Activated CD8-positive, alpha-beta memory T cell treated with anti-CD3 and anti-CD28 coated beads for 4 hours (primary cell): Measurements from ENCODE around the gene MAP4K4.

Experiments used
- DNase-seq, 2 donors: peaks; one replicate each; pipeline ENCODE4 v3.0.0-alpha.2; 2020; ENCODE audit warnings: low read depth in 2 of 2

Gene MAP4K4

DNA sequence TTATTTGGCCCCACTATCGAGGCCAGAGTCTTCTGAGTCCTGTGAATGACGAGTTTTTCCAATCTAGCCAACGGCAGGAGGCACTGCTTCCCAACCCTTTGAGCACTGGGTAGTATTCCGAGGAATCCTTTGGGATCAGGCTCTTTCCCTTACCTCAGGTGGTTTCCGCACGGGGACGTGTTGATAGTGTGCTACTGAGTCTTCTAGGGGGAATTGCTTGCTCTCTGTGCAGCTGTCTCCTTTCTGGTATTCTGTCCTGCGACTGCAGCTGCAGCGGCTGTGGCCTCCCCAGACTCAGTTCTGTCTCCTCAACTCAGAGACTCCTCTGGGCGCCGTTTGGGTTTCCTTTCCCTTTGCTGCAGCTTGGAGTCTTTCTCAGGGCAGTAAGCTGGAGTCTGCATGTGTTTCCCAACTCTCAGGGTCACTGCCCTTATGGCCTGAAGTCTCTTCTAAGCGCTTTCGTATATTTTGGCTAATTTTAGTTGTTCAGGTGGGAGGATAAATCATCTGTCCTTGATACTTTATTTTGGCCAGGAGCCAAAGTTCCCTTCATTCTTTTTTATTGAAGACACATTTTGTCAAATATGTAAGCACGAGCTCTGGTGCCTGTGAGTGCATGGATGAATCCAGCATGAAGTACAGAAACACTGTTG, 118.4 kb downstream of the MAP4K4 start:
- DNase-seq, result no peak

DNA sequence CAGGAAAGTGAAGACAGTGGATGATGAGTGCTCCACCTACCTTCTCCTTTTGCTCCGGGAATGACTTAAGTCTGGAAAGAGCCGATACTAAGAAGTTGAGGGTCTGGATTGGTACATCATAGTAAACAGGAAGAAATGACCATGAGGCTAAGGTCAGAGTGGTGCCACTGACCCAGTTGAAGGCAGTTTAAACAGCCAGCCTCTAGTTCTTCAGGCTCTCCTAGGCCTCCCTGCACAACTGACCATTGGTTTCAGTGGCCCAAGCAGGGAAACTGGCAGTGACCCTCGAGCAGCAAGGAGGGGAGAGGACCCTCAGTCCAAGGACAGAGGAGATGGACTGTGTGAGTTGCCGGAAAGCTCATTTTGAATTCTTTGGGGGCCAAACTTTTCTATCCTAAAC, 119.1 kb downstream of the MAP4K4 start:
- DNase-seq, result no peak

DNA sequence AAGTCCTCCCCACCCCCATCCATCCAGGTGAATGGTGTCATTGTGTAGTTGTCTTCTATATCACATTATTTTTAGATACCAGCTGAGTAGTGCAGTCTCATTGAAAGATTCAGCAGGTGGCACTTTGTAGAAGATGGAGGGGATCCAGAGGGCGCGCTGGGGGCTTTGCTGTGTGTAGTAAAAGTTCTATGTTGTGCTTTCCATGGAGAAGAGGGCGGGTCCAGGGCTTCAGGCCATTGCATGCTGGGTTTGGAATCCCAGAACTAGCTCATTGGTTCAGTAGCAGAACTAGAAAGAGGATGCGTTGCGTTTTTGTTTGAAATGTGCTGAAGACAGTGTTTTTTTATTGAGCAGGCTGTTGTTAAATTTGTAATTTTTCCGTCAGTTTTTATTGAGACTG, 120.0 kb downstream of the MAP4K4 start:
- DNase-seq, result no peak

DNA sequence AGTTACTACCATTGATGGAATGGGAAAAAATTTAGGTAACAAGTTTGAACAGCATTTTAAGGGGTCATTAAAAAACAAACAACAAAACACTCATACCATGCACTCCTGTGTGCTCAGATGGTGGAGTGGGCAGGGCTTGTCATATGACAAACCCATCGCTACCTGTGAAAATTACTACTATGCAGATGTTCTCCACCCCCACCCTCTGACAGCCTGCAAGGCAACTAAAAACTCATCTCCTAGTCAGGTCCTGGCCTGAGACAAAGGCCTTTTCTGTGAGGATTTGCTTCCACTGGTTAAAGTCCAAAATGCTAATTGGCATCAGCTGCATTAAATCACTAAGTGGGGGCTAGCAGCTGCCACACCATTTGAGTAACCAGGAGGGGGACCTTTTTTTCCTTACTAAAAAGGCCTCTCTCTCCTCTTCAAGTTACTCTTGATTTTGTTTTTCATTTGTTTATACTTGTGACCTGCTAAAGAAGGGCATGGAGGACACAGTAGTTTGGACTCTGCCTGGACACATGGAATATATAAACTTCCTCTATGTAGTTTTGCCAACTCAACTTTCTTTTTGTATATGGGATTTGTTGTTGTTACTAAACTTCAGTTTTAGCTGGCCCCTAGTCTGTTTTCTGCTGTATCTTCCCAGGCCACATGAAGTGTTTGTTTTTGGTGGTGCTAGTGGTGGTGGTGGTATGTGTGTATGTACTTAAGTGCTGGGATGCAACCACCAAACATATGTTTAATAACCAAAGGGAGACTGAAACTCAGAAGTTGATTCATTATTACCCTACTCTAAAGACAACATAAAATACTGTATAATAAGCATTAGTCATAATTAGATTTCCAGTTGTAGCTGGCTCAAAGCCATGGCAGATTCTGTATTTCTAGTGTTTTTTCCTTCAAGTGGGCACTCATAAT, 121.3 kb downstream of the MAP4K4 start:
- no peak for DNase-seq

DNA sequence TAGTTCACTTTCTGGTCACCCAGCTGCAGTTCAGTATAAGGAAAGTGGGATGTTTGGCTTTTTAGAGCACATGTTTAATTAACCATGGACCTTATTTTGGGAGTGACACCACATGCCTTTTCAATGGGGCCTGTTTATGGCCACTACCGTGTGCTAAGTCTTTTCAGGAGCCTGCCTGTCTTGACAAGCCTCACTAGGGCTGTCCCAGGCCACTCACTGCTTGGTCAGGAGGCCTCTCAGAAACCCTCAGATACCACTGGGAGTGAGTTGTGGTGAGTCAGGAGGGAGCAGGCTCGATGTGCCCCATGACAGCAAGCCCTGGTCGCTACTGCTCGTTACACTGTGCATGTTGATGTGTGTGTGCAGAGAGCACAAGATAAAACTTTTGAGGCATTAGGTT, 123.0 kb downstream of the MAP4K4 start:
- DNase-seq, result no peak

DNA sequence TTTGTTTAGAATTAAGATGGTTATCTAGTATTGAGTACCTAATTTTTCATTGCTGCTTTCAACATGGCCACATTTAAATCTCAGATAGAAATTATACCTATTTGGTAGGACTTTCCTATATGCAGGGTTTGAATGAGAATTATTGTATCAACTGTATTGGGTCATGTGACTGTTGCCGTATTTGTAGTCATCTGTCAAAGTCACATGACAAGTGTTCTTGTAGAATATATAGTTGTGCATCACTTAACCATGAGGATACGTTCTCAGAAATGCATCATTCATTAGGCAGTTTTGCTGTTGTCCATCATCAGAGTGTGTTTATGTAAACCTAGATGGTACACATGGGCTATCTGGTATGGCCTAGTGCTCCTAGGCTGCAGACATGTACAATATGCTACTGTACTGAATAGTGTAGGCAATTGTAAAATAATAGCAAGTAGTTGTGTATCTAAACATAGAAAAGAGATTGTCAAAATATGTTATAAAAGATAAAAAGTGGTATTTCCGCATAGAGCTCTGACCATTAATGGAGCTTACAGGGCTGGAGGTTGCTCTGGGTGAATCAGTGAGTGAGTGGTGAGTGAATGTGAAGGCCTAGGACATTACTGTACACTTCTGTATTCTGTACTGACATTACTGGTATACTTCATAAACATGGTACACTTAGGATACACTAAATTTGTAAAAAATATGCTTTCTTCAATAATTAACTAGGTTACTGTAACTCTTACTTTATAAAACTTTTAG, 123.7 kb downstream of the MAP4K4 start:
- DNase-seq, result no peak

DNA sequence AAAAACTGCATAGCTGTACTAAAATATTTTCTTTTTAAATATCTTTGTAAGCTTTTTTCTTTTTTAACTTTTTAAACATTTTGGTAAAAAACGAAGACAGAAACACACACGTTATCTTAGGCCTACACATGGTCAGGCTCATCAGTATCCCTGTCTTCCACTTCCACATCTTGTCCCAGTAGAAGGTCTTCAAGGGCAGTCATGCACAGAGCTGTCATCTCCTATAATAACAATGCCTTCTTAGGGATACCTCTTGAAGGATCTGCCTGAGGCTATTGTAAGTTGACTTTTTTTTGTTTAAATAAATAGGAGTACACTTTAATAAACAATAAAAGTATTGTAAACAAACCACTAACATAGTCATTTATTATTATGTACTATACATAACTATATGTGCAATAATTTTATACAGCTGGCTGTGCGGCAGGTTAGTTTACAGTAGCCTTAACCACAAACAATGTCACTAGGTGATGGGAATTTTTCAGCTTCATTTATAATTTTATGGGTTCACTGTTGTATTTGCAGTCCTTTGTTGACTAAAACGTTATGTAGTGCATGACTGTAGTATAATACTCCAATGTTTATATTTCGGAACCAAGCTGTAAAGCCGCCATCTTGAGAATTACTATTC, 124.4 kb downstream of the MAP4K4 start:
- DNase-seq, result no peak

DNA sequence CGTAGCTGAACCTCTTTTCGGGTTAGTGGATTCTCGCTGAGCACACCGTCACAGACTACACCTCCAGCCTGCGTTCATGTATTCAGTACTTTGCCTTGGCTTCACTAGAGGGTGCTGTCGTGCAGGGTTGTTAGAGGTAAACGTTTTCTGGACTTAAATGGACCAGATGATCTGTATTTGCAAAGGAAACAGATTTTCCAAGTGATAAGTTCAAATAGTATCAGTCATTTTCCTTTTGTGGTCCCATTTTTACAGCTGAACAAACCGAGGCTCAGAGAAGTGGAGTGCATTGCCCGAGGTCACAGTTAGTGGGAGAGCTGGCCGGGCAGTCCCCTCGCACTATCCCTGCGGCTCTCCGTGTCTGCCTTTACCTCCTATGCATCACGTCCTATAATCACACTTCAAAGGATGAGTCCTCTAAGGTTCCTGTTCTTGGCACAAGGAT, 125.9 kb downstream of the MAP4K4 start:
- DNase-seq, result peak; percentile 41 to 51

DNA sequence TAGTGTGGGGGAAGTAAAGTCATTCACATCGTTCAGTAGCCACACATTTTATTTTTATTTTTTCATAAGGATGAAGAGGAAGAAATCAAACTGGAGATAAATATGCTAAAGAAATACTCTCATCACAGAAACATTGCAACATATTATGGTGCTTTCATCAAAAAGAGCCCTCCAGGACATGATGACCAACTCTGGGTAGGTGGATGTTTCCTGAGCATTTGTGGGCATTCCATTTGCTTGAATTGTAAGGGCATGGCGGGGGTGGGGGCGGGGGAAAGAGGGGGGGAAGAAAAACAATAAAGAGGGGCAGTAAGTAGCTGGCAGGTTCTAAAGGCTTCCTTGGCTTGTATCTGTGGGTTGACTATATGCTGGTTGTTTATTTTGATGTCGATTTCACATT, 126.4 kb downstream of the MAP4K4 start:
- no peak for DNase-seq

DNA sequence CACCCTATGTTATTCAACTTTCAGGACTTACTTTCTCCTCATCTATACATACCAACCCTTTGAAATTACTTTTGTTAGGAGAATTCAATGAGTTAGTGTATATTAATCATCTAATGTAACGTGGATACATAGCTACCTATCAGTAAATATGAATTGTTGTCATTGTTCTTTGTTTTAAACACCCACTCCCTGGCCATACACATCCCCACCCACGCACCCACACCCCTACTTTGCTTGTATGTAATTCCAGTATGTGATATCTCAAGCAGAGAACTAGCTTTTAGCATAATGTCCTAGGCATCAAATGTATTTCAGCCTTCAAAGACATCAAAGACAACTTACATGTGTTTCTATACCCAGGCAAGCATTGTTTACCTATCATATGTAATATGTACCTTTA, 129.2 kb downstream of the MAP4K4 start:
- DNase-seq, result no peak

DNA sequence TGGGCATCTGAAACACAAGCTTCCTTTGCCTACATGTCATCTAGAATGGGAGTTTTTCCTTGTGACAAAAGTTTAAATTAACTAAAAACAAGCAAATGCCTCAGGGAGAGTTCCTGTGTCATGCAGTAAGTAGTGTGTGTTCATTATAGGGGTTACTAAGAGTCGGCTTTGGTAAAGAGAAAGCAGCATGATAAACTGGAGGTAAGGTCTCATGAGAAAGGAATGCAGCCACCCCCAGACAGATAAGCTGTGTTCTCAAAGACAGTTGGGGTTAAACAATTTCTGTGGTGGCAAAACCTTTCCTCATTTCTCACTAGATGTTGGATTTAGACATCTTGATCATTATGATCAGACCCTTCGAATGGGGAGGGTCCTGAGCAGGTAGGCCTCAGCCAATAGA, 129.7 kb downstream of the MAP4K4 start:
- DNase-seq, result no peak

DNA sequence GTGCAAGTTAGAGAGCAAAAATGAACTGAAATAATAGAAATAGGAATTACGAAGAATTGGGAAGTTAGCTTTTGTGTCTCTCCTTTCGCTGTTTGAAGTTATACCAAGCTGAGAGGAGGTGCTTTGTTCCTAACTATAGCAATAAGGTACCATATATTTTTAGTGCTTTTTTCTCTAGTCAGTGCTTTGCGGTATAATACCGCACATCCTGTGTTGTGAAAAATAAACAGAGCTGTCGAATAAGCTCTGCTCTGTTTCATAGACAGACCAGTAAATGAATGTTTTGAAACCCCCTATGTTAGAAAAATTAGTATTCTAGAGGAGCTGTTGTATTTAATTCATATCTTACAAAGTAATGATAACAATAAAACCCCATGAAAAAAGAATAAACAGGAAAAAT, 130.8 kb downstream of the MAP4K4 start:
- DNase-seq, result no peak

DNA sequence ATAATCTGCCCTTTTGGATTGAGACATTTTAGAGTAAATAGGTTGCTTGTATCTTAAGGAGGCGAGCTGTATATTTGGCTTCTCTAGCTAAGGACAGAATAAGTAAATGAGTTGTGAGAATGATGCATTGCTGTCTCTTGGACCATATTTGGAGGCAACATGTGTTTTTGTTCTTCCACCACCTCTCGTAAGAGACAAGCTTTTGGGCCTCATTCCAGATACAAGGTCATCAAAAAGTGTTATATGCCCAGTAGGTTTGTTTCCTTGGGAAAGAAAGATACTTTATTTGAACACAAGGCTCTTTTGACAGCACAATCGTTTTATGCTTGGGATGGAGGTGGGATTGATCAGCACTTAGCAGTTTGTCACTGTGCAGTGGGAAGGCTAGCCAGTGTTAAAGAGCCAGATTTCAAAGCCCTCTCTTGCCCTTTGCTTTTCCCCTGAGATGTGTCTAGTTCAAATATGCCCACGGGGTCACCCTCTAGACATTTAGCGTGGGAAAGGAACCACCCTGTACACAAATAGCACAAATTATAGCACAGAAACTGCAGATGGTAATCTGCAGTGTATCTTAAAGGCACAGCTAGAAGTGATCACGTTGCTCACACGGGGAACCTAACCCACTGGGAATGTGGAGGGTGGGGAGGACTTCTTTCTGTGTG, 131.3 kb downstream of the MAP4K4 start:
- no peak for DNase-seq

DNA sequence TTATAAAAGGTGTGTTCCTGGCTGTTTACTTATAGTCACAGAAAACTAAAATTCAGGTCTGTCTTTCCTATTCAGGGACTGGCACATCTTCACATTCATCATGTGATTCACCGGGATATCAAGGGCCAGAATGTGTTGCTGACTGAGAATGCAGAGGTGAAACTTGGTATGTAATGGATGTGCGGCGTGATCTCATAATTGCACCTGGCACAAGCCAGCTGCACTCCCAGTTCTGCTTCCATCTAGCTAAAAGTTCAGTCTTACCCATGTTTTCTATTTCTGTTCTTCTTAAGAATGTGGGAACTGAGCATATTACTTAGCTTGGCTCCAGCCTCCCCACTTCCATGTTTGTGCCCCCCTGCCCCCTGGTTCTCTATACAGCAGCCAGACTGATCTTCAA, 131.9 kb downstream of the MAP4K4 start:
- no peak for DNase-seq

DNA sequence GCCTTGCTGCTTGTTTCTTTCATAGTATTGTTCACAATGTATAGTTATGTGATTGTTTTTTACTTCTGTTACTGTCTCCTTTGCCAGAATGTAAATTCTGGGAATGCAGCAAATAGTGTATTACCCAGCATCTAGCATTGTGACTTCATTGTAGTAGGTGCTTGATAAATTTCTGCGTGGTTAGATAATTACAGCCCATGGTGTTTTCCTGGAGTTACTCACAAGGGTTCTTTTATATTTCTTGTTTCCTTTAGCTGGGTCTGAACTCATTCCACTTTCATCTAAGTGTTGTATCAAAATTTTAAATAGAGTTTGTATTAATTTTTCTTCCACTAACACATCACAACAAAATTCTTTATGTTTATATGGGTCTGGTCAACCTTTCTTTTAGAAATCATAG, 132.6 kb downstream of the MAP4K4 start:
- DNase-seq, result no peak

DNA sequence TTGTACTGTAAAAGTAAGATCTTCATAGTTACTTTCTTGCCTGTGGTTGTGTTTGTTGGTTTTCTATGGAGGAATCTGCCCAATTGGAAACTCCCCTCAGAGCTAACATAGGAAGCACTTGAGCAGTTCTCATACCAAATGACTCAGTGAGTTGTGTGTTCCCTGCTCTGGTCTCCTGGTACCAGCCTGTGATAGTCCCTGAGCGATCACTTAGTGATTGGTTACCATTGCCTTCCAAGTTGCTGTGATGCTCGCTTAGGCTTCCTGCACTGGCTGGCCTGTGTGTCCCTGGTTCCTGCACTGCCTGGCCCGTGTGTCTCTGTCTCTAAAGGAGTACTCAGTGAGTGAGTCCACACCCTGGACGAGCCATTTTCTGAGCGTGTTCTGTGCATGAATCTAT, 133.0 kb downstream of the MAP4K4 start:
- no peak for DNase-seq

DNA sequence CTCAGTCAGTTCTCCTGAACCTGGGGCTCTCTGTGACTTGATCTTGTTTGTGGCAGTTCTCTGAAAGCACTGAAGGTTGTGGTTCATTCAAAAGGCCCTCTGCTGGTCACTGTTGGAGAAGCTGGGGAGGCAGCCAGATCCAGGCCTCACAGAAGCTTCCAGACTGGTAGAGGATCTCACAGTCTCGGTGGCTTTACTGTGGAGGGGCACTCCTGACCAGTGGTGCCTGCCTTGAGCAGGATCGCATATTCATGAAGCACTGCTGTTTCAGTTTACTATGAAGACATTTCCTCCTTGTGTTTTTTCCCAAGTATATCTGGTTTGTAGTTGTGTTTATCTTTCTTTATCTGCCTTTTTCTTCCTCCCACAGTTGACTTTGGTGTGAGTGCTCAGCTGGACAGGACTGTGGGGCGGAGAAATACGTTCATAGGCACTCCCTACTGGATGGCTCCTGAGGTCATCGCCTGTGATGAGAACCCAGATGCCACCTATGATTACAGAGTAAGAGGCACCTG, 133.9 kb downstream of the MAP4K4 start:
- DNase-seq, result peak; percentile 16 to 24

DNA sequence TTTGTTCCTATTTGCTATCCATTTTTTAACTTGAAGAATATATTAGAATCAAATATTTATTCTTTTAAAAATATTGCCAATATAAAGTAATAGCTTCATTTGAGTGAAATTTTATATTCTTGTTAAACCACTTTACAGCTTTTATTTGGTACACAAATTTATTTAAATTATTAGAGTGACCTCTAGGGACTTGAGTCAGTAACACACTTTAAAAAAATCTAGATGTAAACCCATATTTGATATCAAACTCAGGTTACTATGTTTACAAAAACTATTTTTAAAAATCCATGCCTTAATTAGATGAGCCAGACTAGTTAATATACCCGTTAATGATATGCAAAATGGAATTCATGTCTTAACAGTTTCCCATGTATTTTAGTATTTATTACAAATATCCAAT, 134.6 kb downstream of the MAP4K4 start:
- no peak for DNase-seq

DNA sequence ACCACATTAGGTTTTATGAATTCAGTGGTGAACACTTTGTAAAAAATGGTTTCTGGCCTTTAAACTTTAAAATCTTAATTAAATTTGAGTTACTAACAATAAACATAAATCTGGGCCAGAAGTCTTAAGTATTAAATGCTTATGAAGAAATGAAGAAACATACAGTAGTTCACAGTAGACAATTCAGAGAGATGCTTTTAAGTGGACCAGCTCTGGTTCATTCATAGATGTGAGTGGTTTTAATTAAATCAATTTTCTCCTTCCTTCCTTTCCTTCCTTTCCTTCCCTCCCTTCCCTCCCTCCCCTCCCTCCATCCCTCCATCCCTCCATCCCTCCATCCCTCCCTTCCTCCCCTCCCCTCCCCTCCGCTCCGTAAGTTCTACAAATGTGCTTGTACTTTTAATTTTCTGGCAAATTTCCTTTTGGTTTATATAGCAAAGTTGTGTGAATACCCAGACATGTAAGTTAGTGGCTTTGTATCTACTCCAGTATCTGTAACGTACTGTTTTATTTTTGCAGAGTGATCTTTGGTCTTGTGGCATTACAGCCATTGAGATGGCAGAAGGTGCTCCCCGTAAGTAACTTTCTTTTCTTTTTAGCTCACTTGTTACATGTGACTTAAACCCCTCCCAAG, 136.5 kb downstream of the MAP4K4 start:
- no peak for DNase-seq

DNA sequence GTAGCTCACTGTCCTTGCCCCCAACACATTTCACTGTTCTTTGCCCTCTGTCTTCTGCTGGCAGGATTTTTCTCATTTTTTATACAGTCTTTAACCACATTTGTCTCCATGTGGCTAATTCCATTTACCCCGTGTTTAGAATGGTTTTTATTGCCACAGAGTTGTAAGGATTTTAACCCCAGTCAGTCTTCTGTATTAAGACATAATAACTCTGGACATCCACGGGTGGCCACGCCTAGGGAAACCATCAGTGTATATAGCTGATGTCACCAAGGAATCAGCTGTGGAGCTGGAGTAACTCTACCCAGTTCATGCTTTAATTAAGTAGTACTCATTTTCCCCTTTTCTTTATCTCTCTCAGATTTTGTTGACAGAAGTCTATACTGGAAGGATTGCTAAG, 139.8 kb downstream of the MAP4K4 start:
- no peak for DNase-seq
